HG03378 (cell line): Measurements from ENCODE around the gene HOTAIR.

Source experiments
- ATAC-seq: cut with Tn5 transposase; IDR thresholded peaks from one replicate; pipeline ENCODE4 v1.9.1; 2021; ENCODE audit warnings: mild to moderate bottlenecking, moderate library complexity; ENCODE audit not compliant: unreplicated experiment

HOTAIR gene

DNA sequence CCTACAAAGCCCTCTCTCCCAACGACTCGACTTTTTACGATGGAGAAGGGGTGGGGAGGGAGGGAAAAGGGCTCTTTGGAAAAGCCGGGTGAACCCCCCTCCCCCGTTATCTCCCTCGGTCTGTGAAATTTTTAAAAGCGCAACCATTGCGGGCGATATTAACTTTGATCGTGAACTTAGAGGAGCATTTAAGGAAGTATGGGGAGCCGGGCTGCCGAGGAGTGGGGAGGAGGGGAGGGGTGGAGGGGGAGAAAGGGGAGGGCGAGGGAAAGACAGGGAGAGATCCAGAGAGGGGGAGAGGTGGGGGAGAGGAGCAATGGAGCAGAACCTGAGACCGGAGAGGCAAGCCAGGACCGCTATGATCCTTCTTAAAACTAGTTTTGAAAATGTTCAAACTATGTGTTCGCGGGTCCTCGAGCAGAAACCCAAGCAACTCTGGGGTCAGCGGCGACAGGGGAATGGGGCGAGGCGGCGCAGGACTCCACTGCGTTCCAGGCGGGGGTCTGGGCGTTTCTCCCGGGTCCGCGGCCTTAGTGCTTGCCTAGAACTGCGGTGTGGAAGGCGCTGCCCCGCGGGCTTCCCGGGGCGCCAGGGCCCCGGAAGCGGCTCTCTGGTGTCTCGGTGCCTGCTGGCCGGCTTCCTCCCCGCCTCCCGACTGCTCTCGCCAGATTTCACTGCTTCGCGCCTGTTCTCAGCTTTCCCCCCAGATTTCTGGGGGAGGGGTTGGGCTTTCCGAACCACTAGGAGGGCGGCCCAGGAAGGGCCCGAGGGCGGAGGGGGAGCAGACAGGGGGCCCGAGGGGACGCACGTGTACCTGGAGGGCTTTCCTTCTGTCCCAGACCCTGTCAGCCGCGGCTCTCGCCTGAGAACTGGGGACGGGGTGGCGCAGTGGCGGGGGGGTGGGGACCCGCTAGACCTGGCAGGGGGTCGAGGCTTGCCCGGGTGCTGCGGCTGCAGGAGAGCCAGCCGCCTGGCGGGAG lies at the start of gene HOTAIR:
Gene HOTAIR (minus strand): TSS at position 871 of the 980 bp plus-strand sequence.
- no peak for ATAC-seq

DNA sequence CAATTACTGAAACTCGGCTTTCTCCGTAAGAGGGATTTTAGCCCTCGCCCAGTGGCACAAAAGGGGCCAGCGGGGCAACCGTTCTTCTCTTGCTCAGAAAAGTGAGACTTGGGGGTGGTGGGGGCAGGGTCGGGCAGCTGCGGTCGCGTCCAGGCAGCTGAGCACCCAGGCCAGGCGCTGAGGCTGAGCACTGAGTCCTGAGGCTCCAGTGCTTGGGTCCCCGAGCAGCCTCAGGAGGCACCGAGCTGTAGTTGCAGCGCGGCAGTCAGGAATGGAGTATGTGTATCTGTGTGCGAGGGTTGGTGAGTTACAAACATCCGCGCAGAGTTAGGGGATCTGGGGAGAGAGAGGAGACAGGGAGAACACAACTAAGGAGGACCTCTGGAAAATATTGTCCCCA lies 49.4 kb upstream of the HOTAIR start:
- ATAC-seq, result no peak

DNA sequence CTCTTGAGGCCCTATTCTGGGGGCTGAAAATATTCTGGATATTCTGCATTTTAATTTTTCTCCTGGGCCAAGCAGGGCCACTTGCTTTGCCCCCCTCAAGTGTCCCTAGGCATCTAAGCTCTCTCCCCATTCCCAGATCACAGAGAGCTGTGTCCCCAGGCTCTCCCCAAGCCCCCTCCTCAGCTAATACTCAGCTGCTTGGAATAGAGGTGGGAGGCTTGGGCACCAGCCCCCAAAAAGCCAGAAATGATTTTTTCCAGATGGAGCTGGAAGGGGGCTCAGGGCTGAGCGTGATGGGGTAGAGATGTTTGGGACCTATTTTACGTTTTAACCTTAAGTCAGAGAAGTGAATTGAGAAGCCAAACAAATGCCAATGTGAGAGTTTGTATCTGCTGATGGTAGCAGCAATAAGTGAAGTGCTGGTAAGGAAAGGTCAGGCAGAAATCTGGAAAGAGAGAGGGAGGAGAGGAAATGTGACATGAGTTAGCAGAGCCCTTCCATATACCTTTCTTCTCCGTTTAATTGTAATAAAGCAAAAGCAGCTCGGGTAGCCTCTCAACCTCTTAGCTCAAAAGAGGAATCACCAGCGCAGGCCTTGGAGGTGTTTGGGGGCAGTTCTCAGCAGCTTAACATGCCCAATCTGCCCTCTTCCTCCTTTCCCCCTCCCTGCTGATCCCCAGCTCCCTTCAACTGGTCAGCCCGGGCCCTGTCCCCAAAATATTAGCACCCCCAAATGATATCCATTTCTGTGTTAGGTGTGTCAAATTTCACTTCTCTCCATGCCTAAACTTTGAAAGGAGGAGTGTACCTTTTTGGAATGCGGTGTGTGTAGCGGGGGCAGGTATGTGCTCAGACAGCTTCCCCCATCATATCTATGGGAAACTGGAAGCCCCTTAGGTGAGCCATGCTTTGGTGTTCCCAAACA lies 48.5 kb upstream of the HOTAIR start:
- ATAC-seq, result no peak

DNA sequence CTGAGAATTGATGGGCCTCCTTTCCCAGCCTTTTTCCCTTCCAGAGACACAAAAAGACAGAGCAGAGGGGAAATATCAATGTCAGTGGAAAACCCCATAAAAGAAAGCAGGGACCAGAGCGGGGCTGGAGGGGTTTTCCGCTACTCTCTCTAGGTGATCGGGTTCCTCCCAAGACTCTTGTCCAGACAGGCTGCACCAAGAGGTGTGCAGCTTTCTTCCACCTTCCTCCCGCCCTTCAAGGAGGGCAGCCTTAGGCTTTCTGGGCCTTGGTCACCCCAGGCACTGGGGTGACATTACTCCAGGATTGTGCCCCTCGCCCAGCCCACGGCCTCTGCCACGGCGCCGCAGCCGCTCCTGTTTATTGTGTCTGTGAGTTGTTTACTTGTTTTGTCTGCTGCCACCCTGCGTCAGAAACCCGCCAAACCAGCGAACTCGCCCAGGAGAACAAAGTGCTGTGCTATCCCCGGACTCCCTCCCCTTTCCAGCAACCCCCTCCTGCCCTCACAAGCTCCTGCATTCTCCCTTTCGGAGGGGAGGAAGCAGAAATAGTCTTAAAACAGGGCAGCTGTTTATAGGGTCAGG lies 46.8 kb upstream of the HOTAIR start:
- ATAC-seq, result no peak

DNA sequence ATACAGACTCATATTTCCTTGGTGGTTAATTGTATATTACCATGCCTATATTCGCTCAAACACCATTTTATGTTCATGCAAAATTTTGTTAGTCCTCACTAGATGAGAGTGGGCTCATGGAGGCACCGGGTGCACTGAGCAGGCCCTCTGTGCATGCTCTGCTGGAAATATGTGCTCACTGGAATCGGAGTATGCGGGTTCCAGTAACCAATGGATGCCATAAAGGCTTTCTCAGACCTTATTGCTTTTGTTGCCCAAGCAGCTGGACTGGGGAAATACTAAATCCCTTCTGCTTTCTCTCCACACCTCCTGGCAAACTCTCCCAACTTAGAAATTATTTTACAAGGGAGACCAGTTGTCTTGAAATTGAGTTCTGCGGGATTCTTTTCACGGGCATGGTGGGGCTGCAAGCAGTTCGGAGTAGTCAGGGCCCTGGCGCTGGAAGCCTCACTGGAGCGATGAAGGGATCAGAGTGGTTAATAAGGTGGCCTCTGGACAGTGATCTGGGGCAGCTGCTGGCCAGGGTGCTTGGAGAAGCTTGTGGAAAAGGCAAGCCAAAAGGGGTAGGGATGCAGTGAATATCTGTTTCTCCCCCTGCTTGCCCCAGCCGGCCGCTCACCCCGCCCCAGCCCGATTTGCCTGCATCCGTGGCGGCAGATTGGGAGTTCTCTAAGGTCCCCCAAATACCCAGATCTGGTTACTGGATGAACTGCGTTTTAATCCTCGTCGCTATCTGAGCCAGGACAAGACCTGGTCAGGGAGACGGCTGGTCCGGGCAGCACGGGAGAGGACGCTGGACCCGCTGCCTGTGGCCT lies 46.0 kb upstream of the HOTAIR start:
- ATAC-seq, result no peak

DNA sequence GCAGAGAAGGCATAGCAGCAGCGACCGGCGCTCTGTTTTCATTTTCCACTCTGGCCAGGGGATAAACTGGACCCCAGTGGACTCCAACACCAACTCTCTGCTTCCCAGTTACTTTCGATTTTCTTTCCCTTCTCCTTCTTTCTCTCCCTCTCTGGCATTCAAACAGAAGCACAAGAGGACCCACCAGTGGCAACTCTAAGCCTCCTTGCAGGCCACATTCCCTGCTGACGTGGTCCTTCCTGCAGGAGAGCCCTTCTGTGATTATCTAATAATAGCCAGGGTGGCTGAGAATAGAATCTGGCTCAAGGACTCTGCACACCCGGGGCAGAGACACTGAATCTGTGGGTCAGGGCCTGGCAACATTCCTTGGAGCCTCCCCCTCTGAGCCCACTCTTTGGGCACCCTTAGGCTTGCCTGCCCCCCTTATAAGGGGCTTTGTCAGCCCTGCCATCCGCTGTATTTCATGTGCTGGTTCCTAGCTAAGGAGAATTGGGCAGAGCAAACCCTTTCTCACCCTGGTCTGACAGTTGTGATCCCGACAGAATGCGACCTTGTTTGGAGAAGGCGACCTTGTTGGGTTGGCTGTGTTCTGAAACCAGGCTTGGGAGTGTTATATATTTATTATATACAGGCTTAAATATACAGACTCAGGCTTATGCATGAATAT lies 45.3 kb upstream of the HOTAIR start:
- no peak for ATAC-seq

DNA sequence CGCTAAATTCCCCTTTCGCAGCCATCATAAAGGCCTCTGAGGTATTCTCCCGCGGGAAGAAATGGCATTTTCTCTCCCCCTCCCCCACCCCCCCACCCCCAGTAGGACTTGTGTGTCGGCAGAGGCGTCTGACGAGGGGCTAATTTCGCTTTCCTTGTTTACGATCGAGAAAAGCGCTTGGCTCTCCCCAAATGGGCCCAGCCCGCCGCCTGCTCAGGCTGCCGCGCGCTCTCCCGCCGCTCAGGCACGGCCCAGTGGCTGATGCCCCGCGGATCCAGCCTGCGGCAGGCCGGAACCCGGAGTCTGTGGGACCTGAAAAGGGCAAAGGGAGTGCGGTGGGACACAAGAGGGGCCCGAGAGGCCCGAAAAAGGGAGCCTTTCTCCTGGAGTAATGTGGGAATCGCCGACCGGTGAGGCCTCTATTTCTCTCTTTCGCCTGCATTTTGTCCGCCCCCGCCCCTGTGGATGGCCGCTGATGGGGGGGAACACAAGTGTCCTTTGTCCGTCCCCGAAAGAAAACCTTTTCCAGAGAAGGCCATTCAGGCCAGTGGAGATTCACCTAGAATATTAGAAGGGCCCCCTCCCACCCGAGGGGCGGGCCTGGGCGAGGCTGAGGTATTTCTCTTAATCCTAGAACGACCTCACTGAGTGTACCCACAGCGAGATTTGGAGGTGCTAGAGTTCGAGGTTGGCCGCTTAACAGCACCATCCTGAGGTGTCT lies 44.5 kb upstream of the HOTAIR start:
- no peak for ATAC-seq

DNA sequence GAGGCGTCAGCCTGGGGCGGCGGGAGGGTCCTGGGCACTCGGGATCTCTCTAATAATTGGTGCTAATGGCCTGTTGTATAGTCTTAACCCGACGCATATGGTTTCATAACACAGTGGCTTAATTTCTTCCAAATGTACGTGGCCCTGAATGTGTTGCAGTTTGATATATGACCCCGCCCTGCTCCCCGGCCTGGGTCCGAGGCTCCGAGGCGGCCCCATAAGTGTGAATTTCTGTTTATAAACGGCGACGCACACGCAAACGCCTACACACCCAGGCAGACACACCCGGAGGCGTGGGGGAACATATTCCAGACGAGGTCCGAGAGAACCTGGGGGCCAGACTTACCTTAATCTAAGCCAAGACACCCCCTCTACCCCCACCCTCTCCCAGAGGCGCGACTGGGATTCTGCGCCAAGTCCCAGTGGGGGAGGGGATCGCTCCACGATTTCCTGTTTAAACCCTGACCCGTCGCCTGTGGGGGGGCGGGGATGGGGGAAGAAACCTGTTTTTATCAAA lies 43.8 kb upstream of the HOTAIR start:
- ATAC-seq, result no peak

DNA sequence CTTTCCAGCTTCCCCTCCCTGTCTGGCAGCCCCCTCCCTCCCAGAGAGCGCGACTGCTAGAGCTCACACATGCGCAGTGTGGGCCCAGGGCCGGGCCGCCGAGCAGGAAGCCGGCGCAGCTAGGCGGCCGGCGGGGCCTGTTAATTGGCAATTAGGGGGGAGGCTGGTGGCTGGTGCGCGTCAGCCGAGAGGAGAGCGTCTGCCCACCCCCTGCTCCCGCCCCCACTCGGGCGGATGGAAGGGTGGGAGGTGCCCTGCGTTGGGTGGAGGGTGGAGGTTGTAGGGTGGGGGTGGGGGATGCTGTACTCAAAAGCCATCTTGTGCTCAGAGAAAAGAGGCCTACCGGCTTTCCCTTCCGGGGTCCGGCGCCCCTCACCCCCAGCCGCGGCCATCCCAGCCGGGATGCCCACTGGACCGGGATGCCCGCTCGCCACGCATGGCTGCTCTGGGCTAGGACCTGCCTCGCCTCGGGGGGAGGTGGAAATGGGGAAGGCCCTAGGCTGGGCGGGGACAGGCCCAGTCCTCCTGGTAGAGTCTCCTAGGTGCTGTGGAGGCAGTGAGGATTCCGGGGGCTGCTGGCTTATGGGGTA lies 43.2 kb upstream of the HOTAIR start:
- no peak for ATAC-seq

DNA sequence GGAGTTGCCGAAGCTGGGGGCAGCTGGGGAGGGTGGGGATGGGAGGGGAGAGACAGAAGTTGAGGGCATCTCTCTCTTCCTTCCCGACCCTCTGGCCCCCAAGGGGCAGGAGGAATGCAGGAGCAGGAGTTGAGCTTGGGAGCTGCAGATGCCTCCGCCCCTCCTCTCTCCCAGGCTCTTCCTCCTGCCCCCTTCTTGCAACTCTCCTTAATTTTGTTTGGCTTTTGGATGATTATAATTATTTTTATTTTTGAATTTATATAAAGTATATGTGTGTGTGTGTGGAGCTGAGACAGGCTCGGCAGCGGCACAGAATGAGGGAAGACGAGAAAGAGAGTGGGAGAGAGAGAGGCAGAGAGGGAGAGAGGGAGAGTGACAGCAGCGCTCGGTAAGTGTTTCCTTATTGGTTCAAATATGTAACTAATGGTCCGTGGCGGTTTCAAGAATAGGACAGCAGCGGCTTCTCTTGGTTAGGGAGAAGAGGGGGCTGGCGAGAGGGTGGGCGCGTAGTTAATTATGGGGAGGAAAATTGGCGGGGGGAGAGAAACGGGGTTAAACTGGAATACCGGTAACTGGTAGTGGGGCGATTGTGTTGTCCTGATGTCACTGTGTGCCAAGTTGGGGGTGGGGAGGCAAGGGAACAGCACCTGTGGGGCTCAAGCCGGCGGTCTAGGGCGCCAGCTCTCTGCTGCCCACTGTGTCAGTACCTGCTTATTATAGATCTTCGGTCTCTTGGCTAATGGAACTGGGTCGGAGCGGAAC lies 42.5 kb upstream of the HOTAIR start:
- ATAC-seq, result no peak

DNA sequence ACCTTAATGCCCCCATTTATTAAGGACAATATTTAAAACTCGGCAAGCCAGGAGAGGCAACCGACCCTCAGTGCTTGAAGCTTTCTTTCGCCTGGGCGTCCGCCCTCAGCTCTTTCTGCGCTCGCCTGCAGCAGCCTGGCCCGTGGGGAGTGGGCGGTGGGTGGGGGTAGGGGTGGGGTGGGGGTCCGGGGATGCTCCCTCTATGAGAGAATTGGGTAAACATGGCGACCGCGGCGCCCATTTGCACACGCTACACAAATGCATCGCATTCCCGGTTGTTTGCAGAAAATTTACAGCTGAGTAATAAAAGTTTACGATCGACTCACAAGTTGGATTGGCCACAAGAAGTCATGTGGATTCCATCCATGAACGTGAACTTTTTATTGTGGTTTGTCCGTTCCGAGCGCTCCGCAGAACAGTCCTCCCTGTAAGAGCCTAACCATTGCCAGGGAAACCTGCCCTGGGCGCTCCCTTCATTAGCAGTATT lies 41.8 kb upstream of the HOTAIR start:
- ATAC-seq, result no peak

DNA sequence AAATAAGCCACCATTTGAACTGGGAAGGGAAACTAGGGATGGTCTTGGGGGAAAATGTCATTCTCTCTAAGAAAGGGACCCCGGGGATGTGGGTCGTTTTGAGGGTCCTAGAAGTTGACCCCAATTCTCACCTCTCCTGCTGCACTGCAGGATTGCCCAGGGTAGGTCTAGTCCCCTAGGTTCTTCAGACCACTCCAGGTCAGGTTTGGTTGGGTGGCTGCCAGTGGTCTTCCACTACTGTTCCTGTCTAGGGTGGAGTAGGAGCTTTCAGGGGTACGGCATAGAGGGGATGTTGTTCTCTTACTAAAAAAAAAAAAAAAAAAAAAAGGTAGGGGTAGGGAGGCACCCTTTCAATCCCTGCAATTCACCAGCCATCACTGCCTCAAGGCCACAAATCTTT lies 41.3 kb upstream of the HOTAIR start:
- ATAC-seq, result no peak

DNA sequence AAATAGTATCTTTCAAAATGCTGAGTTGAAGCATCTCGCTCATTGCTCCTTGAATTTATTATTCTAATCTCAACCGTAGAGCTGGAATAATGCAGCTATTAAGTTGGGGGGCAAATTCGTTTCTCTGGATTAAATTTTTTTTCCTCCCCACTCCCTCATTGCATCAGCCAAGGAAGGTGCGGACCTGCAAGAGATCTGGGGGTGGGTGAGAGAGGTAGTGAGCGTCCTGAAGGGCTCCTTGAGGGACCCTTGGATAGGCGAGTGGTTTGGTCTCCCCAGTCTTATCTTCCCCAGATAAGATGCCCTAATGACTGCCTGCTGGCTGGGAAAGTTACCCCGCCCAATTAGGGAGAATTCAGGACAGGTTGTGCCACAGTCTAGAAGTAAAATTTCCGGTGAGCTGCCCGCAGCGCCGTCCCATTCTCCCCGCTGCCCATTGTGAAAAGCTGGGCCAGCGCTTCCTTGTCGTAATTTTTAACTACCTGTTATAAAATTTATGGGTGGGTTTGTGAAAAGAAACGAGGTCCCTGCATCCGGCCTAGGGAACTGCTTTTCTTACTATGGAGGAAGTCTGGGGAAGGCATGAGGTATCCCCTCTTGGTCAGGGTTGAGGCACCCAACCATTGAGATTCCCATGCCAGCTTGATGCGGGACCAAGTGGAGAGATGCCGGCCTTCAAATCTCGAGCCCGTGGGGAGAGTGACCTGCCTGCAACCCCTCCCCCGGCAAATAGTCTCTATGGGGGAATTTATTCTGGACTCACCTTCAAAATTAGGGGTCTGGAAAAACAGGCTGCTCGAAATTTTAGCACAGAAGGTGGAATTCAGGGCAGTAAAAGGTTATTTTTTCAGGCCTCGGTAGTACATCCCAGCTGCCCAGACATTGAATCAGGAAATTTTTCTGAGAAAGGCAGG lies 40.5 kb upstream of the HOTAIR start:
- ATAC-seq, result no peak

DNA sequence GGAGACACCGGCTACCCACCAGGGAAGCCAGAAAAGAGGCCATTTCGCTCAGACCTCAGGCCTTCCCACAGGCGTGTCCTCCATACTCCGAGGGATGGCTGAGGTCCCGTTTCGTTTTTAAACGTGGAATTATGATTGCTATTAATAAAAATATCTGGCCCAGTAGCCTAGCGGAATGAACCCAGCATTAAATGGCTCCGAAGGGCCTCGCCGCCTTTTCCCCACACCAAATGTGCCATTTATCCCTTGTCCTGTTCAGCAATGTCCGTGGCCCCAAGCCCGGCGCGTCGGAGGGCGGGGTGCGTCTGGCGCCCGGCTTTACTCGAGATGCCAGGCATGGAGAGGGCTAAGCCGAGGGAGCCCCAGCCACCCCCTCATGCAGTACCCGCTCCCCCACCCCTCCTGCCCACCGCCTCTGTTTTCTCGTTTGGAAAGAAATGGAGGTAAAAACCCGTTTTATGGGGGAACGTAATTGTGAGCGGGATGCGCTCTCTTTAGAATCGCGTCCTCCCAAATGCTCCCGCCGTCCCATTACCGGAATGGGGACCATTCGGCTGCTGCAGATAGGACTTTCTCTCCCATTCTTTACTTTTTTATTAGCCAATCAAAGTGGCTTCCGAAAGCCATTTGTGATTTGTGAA lies 39.7 kb upstream of the HOTAIR start:
- no peak for ATAC-seq

DNA sequence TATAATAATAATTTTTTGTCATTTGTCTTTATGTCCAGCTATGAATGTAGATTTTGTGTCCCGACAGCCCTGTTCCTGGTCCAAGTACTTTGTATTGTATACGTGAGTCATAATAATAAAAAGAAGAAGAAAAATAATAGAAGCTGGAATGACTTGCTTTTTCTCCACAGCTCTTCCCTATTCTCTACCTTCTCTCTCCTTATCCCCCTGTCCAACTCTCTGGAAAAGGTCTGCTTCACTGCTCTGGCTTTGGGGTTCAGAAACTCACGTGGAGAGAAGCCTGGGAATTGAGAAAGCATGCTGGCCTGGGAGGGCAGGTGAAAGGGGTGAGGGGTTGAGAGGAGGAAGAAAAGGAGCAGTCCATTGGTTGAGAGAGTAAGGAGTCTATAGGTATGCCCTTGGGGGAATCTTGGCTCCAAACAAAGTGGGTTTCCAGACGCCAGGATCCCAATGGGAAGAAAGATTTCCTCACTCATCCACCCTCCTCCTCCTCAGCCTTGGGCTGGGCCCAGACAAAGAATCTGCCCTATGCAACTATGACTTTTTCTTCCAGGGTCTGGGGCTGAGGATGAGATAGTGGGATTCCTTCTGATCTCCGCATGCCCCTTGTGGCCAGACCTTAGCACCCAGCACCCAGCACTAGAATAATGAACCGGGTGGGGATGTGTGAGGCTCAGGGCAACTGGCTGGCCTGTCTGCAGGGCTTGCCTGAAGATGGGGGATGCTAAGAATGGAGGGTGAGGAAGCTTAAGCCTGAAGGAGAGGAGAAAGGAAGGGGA lies 38.1 kb upstream of the HOTAIR start:
- ATAC-seq, result no peak
